ENCODE data around the gene PACC1.

DNA sequence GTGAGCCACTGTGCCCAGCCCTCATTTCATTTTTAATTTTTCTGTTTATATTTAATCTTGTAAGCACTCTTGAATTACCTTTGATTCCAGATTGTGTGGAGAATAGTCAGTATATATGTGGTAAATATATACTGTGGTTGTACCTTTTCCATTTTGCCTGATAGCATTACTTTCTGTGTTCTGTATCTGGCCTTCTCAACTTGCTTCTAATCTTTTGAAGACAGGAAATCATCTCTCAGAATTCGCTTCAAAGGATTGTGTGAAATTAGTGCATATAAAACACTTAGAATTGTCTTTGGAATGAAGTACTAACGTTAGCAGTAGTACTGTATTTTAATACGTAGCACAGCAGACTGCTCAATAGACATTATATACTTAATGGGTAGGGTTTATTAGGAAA is 91.6 kb downstream of the PACC1 start:
- TF ChIP-seq, protein P1, sequence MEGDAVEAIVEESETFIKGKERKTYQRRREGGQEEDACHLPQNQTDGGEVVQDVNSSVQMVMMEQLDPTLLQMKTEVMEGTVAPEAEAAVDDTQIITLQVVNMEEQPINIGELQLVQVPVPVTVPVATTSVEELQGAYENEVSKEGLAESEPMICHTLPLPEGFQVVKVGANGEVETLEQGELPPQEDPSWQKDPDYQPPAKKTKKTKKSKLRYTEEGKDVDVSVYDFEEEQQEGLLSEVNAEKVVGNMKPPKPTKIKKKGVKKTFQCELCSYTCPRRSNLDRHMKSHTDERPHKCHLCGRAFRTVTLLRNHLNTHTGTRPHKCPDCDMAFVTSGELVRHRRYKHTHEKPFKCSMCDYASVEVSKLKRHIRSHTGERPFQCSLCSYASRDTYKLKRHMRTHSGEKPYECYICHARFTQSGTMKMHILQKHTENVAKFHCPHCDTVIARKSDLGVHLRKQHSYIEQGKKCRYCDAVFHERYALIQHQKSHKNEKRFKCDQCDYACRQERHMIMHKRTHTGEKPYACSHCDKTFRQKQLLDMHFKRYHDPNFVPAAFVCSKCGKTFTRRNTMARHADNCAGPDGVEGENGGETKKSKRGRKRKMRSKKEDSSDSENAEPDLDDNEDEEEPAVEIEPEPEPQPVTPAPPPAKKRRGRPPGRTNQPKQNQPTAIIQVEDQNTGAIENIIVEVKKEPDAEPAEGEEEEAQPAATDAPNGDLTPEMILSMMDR (IDR thresholded peaks at IDR 0.05), result no peak
- TF ChIP-seq EP300 (IDR thresholded peaks at IDR 0.05), result no peak
